ENCODE measurements around the gene C1QA. TPM values are rescaled to one million over a fixed set of nuclear protein-coding genes. Genes with fewer than 3 reads are reported as not detected.
A peak's percentile ranks its signal among the peaks of the same experiment; 100 is the strongest.

The C1QA gene
- total RNA-seq, 2 experiments from 2014 or later: not detected

- ChIA-PET POLR2A (no interaction called here), CTCF (no interaction called here)
- Mint-ChIP-seq H3K36me3 (ENCODE audit: low read depth) (no peaks in the 10 kb centered on the region), H3K4me3 (no peak overlapping the region), H3K27me3 (peaks cover 3% of the 10 kb centered on the region), H3K4me1 (no peaks in the 10 kb centered on the region), H3K9me3 (no peaks in the 10 kb centered on the region), H3K27ac (no peak overlapping the region)
- no peak for DNase-seq
Measured at GRCh38 chr1:22637907-22638445, 1.5 kb downstream of the C1QA start.

- ChIA-PET POLR2A (no interaction called here), CTCF (no interaction called here)
- Mint-ChIP-seq H3K27me3 (peaks cover 3% of the 10 kb centered on the region), H3K36me3 (ENCODE audit: low read depth) (no peaks in the 10 kb centered on the region), H3K9me3 (no peaks in the 10 kb centered on the region), H3K4me1 (no peaks in the 10 kb centered on the region), H3K27ac (no peak overlapping the region), H3K4me3 (no peak overlapping the region)
- DNase-seq: no peak
Measured at GRCh38 chr1:22638476-22639234, 2.2 kb downstream of the C1QA start.

- POLR2A ChIA-PET: no interaction called here
- CTCF ChIA-PET: no interaction called here
- H3K4me3 Mint-ChIP-seq: no peak overlapping the region
- peaks cover 3% of the 10 kb centered on the region for H3K27me3 Mint-ChIP-seq
- no peak for DNase-seq
- no peaks in the 10 kb centered on the region for H3K4me1 Mint-ChIP-seq
- H3K9me3 Mint-ChIP-seq: no peaks in the 10 kb centered on the region
- no peaks in the 10 kb centered on the region for H3K36me3 Mint-ChIP-seq (ENCODE audit: low read depth)
- no peak overlapping the region for H3K27ac Mint-ChIP-seq
Measured at GRCh38 chr1:22639286-22639685, 2.9 kb downstream of the C1QA start.

- Mint-ChIP-seq H3K27ac (no peak overlapping the region), H3K4me1 (no peaks in the 10 kb centered on the region), H3K36me3 (ENCODE audit: low read depth) (no peaks in the 10 kb centered on the region), H3K27me3 (peaks cover under 1% of the 10 kb centered on the region), H3K4me3 (no peak overlapping the region), H3K9me3 (no peaks in the 10 kb centered on the region)
- DNase-seq: no peak
- ChIA-PET POLR2A (no interaction called here), CTCF (interaction anchor here (0.8 kb wide), 1 partner anchor 220 kb away, joined by 3 read pairs; no protein-coding TSS in a partner anchor)
Measured at GRCh38 chr1:22641247-22641646, 4.8 kb downstream of the C1QA start.

- Mint-ChIP-seq H3K4me3 (no peak overlapping the region), H3K27me3 (no peaks in the 10 kb centered on the region), H3K9me3 (no peaks in the 10 kb centered on the region), H3K27ac (no peak overlapping the region), H3K36me3 (ENCODE audit: low read depth) (no peaks in the 10 kb centered on the region), H3K4me1 (no peaks in the 10 kb centered on the region)
- ChIA-PET CTCF (interaction anchor here (0.8 kb wide), 1 partner anchor 221 kb away, joined by 3 read pairs; no protein-coding TSS in a partner anchor), POLR2A (no interaction called here)
- DNase-seq: peak; percentile 72
Measured at GRCh38 chr1:22641906-22642636, 5.6 kb downstream of the C1QA start.

- ChIA-PET CTCF (no interaction called here), POLR2A (no interaction called here)
- H3K27ac Mint-ChIP-seq: no peak within 1 kb of the TSS
- DNase-seq: no peak
- no peaks in the 10 kb centered on the region for H3K27me3 Mint-ChIP-seq
- H3K4me1 Mint-ChIP-seq: no peaks in the 10 kb centered on the region
- H3K36me3 Mint-ChIP-seq (ENCODE audit: low read depth): no peaks in the 10 kb centered on the region
- no peak within 1 kb of the TSS for H3K4me3 Mint-ChIP-seq
- no peaks in the 10 kb centered on the region for H3K9me3 Mint-ChIP-seq
Measured at GRCh38 chr1:22643381-22643780, 7.0 kb downstream of the C1QA start, which contains the start of gene C1QC. TSS of gene C1QC (plus strand) at chr1:22643633. CDS start at chr1:22644024, 391 bp downstream.

- Mint-ChIP-seq H3K27me3 (no peaks in the 10 kb centered on the region), H3K4me3 (no peak overlapping the region), H3K36me3 (ENCODE audit: low read depth) (no peaks in the 10 kb centered on the region), H3K9me3 (no peaks in the 10 kb centered on the region), H3K4me1 (no peaks in the 10 kb centered on the region), H3K27ac (no peak overlapping the region)
- CTCF ChIA-PET: no interaction called here
- POLR2A ChIA-PET: no interaction called here
- no peak for DNase-seq
Measured at GRCh38 chr1:22643928-22644327, 7.5 kb downstream of the C1QA start.

- Mint-ChIP-seq H3K4me3 (no peak overlapping the region), H3K9me3 (no peaks in the 10 kb centered on the region), H3K27me3 (no peaks in the 10 kb centered on the region), H3K36me3 (ENCODE audit: low read depth) (no peaks in the 10 kb centered on the region), H3K4me1 (no peaks in the 10 kb centered on the region), H3K27ac (no peak overlapping the region)
- CTCF ChIA-PET: interaction anchor here (1.0 to 1.1 kb wide), 2 partner anchors 8 to 505 kb away, joined by 3 to 4 read pairs; no protein-coding TSS in a partner anchor
- DNase-seq: no peak
- POLR2A ChIA-PET: no interaction called here
Measured at GRCh38 chr1:22645931-22646330, 9.5 kb downstream of the C1QA start.

GRCh38 chr1:22646384-22646783 lies 10.0 kb downstream of the C1QA start:
- Mint-ChIP-seq H3K27me3 (no peaks in the 10 kb centered on the region), H3K4me3 (no peak overlapping the region), H3K36me3 (ENCODE audit: low read depth) (no peaks in the 10 kb centered on the region), H3K9me3 (no peaks in the 10 kb centered on the region), H3K4me1 (no peaks in the 10 kb centered on the region), H3K27ac (no peak overlapping the region)
- DNase-seq: no peak
- ChIA-PET CTCF (no interaction called here), POLR2A (interaction anchor here (0.5 kb wide), 1 partner anchor 340 kb away, joined by 5 read pairs; no protein-coding TSS in a partner anchor)

- Mint-ChIP-seq H3K4me1 (no peaks in the 10 kb centered on the region), H3K9me3 (no peaks in the 10 kb centered on the region), H3K36me3 (ENCODE audit: low read depth) (no peaks in the 10 kb centered on the region), H3K4me3 (no peak overlapping the region), H3K27ac (no peak overlapping the region), H3K27me3 (no peaks in the 10 kb centered on the region)
- POLR2A ChIA-PET: no interaction called here
- CTCF ChIA-PET: no interaction called here
- DNase-seq: no peak
Measured at GRCh38 chr1:22650089-22650693, 13.8 kb downstream of the C1QA start.

- Mint-ChIP-seq H3K27me3 (peaks cover 2% of the 10 kb centered on the region), H3K36me3 (ENCODE audit: low read depth) (no peaks in the 10 kb centered on the region), H3K4me1 (no peaks in the 10 kb centered on the region), H3K27ac (no peak overlapping the region), H3K4me3 (no peak overlapping the region), H3K9me3 (no peaks in the 10 kb centered on the region)
- DNase-seq: no peak
- ChIA-PET CTCF (interaction anchor here (1.2 kb wide), 1 partner anchor 236 kb away, joined by 3 read pairs; no protein-coding TSS in a partner anchor), POLR2A (no interaction called here)
Measured at GRCh38 chr1:22651941-22652856, 15.8 kb downstream of the C1QA start.

- H3K27ac Mint-ChIP-seq: no peak within 1 kb of the TSS
- DNase-seq: no peak
- no peaks in the 10 kb centered on the region for H3K9me3 Mint-ChIP-seq
- no peaks in the 10 kb centered on the region for H3K4me1 Mint-ChIP-seq
- no peaks in the 10 kb centered on the region for H3K36me3 Mint-ChIP-seq (ENCODE audit: low read depth)
- CTCF ChIA-PET: no interaction called here
- POLR2A ChIA-PET: no interaction called here
- H3K27me3 Mint-ChIP-seq: peaks cover 2% of the 10 kb centered on the region
- H3K4me3 Mint-ChIP-seq: no peak within 1 kb of the TSS
Measured at GRCh38 chr1:22652881-22653316, 16.5 kb downstream of the C1QA start, which contains the start of gene C1QB. TSS of gene C1QB (plus strand) at chr1:22653236. CDS start at chr1:22659463, 6,227 bp downstream.
